Gastrocnemius medialis (tissue), 4 donors: ENCODE measurements around the gene MTERF4.

ENCODE experiments used
- POLR2A ChIP-seq, 2 donors: fragments of 450-650 bp; IDR thresholded peaks; one replicate each; pipeline ENCODE4 v1.6.1; 2017; ENCODE audit warnings: antibody characterized with exemption in 2 of 2, mild to moderate bottlenecking in 2 of 2, moderate library complexity in 2 of 2
- TF ChIP-seq, protein P1 (sequence below), 5 experiments: fragments of 450-650 bp in 3 of 5; fragments of 200-600 bp in 2 of 5; sonication (generic) in 2 of 5; IDR thresholded peaks in 4 of 5; conservative IDR thresholded peaks in 1 of 5; 1 replicate in 4 of 5; 2 replicates in 1 of 5; pipeline ENCODE4 v1.5.1; 2016 to 2019; ENCODE audit warnings: antibody characterized with exemption in 5 of 5, mild to moderate bottlenecking in 3 of 5, moderate library complexity in 3 of 5

DNA sequence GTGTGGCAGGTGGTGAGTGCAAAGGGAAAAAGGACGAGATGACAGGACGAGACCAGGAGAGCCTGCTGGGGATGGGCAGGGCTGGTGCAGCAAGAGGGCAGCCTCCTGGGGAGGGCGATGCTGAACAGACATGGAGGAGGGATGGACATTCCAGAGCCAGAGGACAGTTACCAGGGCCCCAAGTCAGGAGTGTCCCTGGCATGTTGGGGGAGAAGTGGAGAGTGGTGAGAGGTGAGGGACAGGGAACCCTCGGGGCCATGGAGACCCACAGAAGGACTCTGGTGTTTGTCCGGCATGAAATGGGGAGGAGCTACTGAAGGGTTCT is 19.0 kb downstream of the MTERF4 start:
- TF ChIP-seq, protein P1, sequence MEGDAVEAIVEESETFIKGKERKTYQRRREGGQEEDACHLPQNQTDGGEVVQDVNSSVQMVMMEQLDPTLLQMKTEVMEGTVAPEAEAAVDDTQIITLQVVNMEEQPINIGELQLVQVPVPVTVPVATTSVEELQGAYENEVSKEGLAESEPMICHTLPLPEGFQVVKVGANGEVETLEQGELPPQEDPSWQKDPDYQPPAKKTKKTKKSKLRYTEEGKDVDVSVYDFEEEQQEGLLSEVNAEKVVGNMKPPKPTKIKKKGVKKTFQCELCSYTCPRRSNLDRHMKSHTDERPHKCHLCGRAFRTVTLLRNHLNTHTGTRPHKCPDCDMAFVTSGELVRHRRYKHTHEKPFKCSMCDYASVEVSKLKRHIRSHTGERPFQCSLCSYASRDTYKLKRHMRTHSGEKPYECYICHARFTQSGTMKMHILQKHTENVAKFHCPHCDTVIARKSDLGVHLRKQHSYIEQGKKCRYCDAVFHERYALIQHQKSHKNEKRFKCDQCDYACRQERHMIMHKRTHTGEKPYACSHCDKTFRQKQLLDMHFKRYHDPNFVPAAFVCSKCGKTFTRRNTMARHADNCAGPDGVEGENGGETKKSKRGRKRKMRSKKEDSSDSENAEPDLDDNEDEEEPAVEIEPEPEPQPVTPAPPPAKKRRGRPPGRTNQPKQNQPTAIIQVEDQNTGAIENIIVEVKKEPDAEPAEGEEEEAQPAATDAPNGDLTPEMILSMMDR (IDR thresholded peaks at IDR 0.05 in 4 of 5, conservative IDR thresholded peaks at IDR 0.05 in 1 of 5) = no peak
- TF ChIP-seq POLR2A (IDR thresholded peaks at IDR 0.05) = no peak
